GM21390 (cell line): Measurements from ENCODE around the gene PSORS1C2.

Experiments
- ATAC-seq: cut with Tn5 transposase; IDR thresholded peaks from one replicate; pipeline ENCODE4 v1.9.1; 2021; ENCODE audit not compliant: unreplicated experiment

Gene PSORS1C2

GRCh38 chr6:31142361-31142761 is 3.5 kb upstream of the PSORS1C2 start:
- no peak for ATAC-seq

GRCh38 chr6:31140643-31141042 is 1.8 kb upstream of the PSORS1C2 start:
- no peak for ATAC-seq

GRCh38 chr6:31139599-31139998 is 733 bp upstream of the PSORS1C2 start:
- no peak for ATAC-seq

- ATAC-seq, result no peak
Measured at GRCh38 chr6:31135710-31136109, 3.2 kb downstream of the PSORS1C2 start.

GRCh38 chr6:31132806-31133205 is 6.1 kb downstream of the PSORS1C2 start:
- ATAC-seq, result no peak

- no peak for ATAC-seq
Measured at GRCh38 chr6:31131595-31131994, 7.3 kb downstream of the PSORS1C2 start.

GRCh38 chr6:31130751-31131150 is 8.1 kb downstream of the PSORS1C2 start:
- ATAC-seq, result no peak

GRCh38 chr6:31129130-31129529 is 9.7 kb downstream of the PSORS1C2 start:
- ATAC-seq, result no peak

GRCh38 chr6:31128093-31128676 is 10.7 kb downstream of the PSORS1C2 start:
- ATAC-seq, result no peak

- no peak for ATAC-seq
Measured at GRCh38 chr6:31126396-31127175, 12.3 kb downstream of the PSORS1C2 start.

- ATAC-seq, result no peak
Measured at GRCh38 chr6:31125586-31126363, 13.1 kb downstream of the PSORS1C2 start.

GRCh38 chr6:31125162-31125561 is 13.7 kb downstream of the PSORS1C2 start:
- no peak for ATAC-seq

- ATAC-seq, result no peak
Measured at GRCh38 chr6:31122791-31123706, 15.8 kb downstream of the PSORS1C2 start.

GRCh38 chr6:31121131-31121790 is 17.6 kb downstream of the PSORS1C2 start:
- no peak for ATAC-seq

GRCh38 chr6:31120151-31120915 is 18.5 kb downstream of the PSORS1C2 start, which contains the start of gene CDSN:
TSS of gene CDSN (minus strand) at chr6:31120446. CDS start at chr6:31120419, 27 bp downstream.
- no peak for ATAC-seq

GRCh38 chr6:31118178-31118577 is 20.7 kb downstream of the PSORS1C2 start:
- ATAC-seq, result no peak

GRCh38 chr6:31116661-31117385 is 22.0 kb downstream of the PSORS1C2 start:
- ATAC-seq, result no peak

- ATAC-seq, result no peak
Measured at GRCh38 chr6:31115941-31116560, 22.8 kb downstream of the PSORS1C2 start.
